Stimulated activated CD4-positive, alpha-beta T cell treated with anti-CD3 and anti-CD28 coated beads, Interleukin-12 subunit alpha, Interleukin-12 subunit beta, amount 100 ng/mL, for 48 hours (primary cell): ENCODE data around the gene PPP1R13B.
A peak's percentile ranks its signal among the peaks of the same experiment; 100 is the strongest.

Source experiments
- DNase-seq, 3 donors: peaks; one replicate each; pipeline ENCODE4 v3.0.0-alpha.2; 2020; ENCODE audit warnings: low read depth in 2 of 3, low spot score in 1 of 3

The PPP1R13B gene

GRCh38 chr14:103880348-103881267 lies 33.2 kb upstream of the PPP1R13B start:
- no peak for DNase-seq

DNA sequence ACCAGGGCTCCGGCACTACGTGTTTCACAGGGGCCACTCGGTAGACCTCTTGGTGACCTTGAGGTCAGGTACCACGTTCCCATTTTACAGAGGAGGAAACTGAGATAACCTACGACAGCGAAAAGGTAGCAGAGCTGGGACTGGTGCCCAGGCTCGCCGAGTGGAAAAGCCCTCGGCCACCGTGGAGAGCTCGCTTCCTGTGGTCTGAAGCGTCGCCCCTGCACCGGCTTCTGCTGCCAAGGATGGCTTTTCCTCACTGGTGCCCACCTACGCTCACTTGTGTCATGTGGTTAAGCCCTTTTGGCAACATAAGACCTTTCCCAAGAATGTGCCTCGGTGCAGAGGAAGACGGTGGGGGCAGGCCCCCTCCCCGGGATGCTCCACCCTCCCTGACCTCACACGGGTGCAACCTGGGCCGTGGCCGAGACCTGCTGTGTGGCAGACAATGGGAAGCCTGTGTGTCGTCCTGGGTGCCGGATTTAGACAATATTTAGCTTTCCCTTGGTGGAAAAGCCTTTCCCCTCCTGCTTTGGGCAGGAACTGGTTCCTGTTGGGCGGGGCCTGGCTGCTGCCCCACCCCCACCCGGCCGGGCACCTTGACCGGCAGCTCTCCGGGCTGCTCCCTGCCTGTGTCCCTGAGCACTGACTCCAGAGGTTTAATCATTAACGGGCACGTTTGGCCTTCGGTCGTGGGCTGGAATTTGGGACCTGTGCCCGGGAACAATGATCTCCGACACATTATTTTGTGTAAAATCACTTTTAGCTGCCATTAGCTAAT lies 32.4 kb upstream of the PPP1R13B start:
- no peak for DNase-seq

DNA sequence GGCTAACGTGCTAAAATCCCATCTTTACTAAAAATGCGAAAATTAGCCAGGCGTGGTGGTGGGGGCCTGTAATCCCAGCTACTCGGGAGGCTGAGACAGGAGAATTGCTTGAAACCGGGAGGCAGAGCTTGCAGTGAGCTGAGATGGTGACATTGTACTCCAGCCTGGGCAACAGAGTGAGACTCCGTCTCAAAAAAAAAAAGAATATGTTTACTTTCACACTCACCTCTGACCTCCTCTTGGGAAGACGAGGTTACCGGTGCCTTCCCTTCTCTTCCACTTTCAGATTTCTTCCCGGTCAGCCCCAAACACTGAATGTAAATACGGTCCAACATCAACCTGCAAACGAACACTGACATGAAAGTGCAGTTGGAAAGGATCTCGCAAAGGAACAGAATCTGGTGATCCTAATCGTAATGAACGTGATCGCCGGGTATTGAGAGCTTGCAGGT lies 31.8 kb upstream of the PPP1R13B start:
- DNase-seq = no peak

GRCh38 chr14:103878180-103878579 lies 30.8 kb upstream of the PPP1R13B start:
- DNase-seq = no peak

- DNase-seq = no peak
Observed at GRCh38 chr14:103875010-103875409, 27.6 kb upstream of the PPP1R13B start.

- DNase-seq = no peak
Observed at GRCh38 chr14:103872481-103873113, 25.2 kb upstream of the PPP1R13B start.

DNA sequence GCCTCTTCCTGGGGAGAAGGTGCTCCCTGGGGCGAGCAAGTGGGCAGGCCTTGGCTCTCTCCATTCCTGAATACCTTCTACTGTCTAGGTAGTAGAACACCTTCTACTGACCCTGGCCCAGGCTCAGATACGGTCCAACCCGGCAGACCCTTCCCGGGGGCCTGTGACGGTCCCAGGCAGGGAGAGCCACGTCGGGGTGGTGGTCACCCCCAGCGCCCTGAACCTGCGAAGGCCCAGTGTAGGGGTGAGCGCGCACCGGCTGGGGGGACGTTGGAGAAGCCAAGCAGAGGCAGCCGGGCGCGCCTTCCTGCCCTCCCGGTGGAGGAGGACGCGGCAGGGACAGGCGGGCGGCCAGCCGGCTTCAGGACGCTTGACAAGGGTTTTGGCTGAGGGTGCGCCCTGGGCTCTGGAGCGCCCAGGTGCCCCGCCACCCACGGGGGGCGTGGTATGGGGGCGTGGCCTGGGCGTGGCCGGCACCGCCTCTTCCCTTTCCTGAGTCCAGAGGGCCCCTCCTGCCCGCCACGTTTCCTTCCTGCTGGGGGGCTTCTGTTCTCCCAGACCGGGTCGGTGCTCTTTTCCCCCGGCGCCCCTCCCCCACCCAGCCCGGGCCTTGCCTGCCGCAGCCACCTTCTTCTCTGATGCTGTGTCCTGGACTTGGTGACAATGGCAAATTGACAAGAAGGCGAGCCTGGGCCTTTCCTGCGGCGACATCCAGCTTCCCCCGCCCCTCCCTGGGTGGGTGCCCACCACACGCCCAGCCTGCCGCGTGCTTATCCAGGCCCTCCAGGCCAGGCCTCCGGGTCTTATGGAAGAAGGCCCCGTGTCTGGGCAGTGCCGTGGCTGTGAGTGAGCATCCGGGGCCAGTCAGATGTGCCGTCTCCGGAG lies 24.5 kb upstream of the PPP1R13B start:
- DNase-seq = peak; percentile 48 to 71 (median 63)

GRCh38 chr14:103870891-103871595 lies 23.7 kb upstream of the PPP1R13B start:
- no peak for DNase-seq

- no peak for DNase-seq
Observed at GRCh38 chr14:103870144-103870876, 22.9 kb upstream of the PPP1R13B start.

- DNase-seq = no peak
Observed at GRCh38 chr14:103869406-103870143, 22.2 kb upstream of the PPP1R13B start.

GRCh38 chr14:103868242-103868897 lies 21.0 kb upstream of the PPP1R13B start:
- DNase-seq = no peak

DNA sequence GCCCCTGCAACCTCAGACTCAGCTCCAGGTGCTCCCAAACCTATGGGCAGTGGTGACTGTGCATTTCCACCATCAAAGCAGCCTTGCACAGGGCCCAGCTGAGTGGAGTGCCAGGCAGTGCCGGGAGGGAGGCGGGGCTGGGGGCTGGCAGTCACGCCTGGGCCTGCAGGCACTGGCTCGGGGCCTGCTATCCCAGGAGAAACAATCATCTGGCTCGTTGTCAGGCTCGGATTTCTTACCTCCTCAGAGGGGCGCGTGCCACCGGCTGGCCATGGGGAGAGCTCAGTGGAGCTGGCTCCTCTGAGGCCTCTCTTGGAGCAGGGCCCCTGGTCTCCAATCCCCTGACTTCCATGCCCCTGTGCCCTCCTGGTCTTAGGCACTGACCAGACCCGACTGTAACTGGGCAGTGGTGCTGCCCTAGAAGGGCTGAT lies 20.2 kb upstream of the PPP1R13B start:
- no peak for DNase-seq

DNA sequence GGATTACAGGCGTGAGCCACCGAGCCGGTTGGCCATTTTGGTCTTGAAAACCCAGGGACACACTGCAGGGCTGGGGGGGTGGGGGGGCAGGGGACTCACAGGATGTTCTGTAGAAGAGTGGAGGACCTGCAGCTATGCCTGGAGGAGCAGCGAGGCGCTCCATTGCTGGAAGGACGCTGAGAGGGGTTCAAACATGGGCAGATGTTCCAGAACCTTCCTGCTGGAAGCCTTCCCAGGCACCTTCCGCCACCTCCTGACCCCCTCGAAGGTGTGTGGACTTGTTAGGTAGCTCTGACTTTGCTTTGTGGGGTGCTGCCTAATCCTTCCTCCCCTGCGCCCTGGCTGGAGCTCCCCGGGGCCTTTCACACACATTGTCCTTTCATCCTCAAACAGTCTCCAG lies 19.6 kb upstream of the PPP1R13B start:
- DNase-seq = no peak

- DNase-seq = no peak
Observed at GRCh38 chr14:103863245-103863644, 15.9 kb upstream of the PPP1R13B start.

GRCh38 chr14:103862393-103862782 lies 15.0 kb upstream of the PPP1R13B start:
- no peak for DNase-seq

- DNase-seq = no peak
Observed at GRCh38 chr14:103861413-103862392, 14.3 kb upstream of the PPP1R13B start.
